Aorta (tissue), 5 donors: ENCODE results near the gene DUSP10. TPM values are rescaled to one million over a fixed set of nuclear protein-coding genes. Genes with fewer than 3 reads are reported as not detected.

Source experiments
- ATAC-seq: fragments of 200-7000 bp; cut with Tn5 transposase; one replicate; pipeline ENCODE4 v1.9.1; 2022; ENCODE audit warnings: moderate library complexity; ENCODE audit not compliant: low FRiP score
- DNase-seq, 2 donors: peaks; one replicate each; pipeline ENCODE4 v3.0.0-alpha.2; 2020
- H3K27ac ChIP-seq, 2 donors: one replicate each; pipeline ENCODE4 v1.5.1; 2013; ENCODE audit warnings: low read length in 2 of 2, mild to moderate bottlenecking in 2 of 2, moderate library complexity in 2 of 2, control low read depth in 1 of 2, inconsistent platforms in 1 of 2, low read depth in 1 of 2
- H3K27me3 ChIP-seq, 2 donors: one replicate each; pipeline ENCODE4 v1.6.1; 2013; ENCODE audit warnings: control low read depth in 1 of 2, low read length in 1 of 2, mild to moderate bottlenecking in 1 of 2, moderate library complexity in 1 of 2; ENCODE audit not compliant: insufficient read depth in 2 of 2, control insufficient read depth in 1 of 2
- H3K36me3 ChIP-seq, 2 donors: one replicate each; pipeline ENCODE4 v1.6.1; 2013; ENCODE audit warnings: control low read depth in 1 of 2, low read length in 1 of 2, mild to moderate bottlenecking in 1 of 2; ENCODE audit not compliant: insufficient read depth in 2 of 2, control insufficient read depth in 1 of 2
- H3K4me1 ChIP-seq, 2 donors: one replicate each; pipeline ENCODE4 v1.6.1; 2013; ENCODE audit warnings: low read length in 2 of 2, control low read depth in 1 of 2, mild to moderate bottlenecking in 1 of 2, moderate library complexity in 1 of 2; ENCODE audit not compliant: insufficient read depth in 2 of 2, control insufficient read depth in 1 of 2
- H3K4me3 ChIP-seq, 2 donors: one replicate each; pipeline ENCODE4 v1.5.1; 2013; ENCODE audit warnings: low read length in 2 of 2, control low read depth in 1 of 2, mild to moderate bottlenecking in 1 of 2
- H3K9me3 ChIP-seq: one replicate; pipeline ENCODE4 v1.6.1; 2013; ENCODE audit warnings: mild to moderate bottlenecking, low read length; ENCODE audit not compliant: control insufficient read depth
- WGBS, 2 donors: extraction: QIAGEN DNeasy Blood & Tissue Kit; methylation state at CpG; one replicate each; pipeline ENCODE4 v1.1.7; 2013; 5-methylcytosine and 5-hydroxymethylcytosine counted together
- intact Hi-C, 2 donors: fragments of 100-400 bp; cut with DNase I; formaldehyde crosslinking; loops; one replicate each; pipeline versions ENCODE4 v1.14.2 to v1.15.0; 2022
- polyA plus RNA-seq, 2 donors: library from polyadenylated mRNA; stranded (reverse); fragments of 200-250 nt; gene quantifications; one replicate each; pipeline ENCODE4 v1.2.3, GENCODE V29; 2013
- total RNA-seq, 2 donors: library from RNA; stranded (reverse); fragmentation: NEBNext Ultra II Directional; extraction: Animal tissue kit (Norgen Biotek cat#: 25700); gene quantifications; one replicate each; pipeline ENCODE4 v1.2.1, GENCODE V29; 2021
- donor health status: healthy with polysubstance abuse.
- donor health status: Bipolar disorder and iron deficiency.
- donor health status: DM: no; HTN: no; CAD: no.
- donor health status: DM: no; HTN: no; CAD: no.
- donor health status: DM: yes; HTN: yes; CAD: no.

DUSP10 gene
- total and polyA plus RNA-seq, 4 donors, result 0.33 to 5.4 (median 4.8) TPM

- ATAC-seq, result no peak
Measured at GRCh38 chr1:221773383-221773782, 31.5 kb upstream of the DUSP10 start.

DNA sequence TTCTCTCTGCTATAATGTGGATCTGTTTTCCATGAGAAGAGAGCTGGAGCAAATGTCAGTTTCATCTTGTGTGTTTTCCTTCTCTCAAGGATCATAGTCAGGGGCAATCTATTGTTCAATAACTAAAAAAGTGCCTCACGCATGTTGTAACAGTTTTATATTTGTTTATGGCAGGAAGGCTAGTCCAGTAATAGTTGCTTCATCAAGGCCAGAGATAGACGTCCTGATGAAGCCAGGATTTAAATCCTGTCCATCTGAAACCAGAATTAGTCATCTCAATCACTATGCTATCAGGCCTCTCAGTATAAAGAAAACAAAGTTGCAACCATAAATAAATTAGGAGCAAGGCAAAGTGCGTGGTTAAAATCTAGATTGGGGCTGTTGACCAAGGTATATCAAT is 30.2 kb upstream of the DUSP10 start:
- intact Hi-C loops, result no loop called here
- no peak for DNase-seq
- H3K36me3 ChIP-seq, result no peaks in the 10 kb centered on the region
- 59 to 67% methylated on average over 3 of the region's 3 CpGs for WGBS, 2 donors
- H3K4me1 ChIP-seq, result no peaks in the 10 kb centered on the region
- H3K4me3 ChIP-seq, result no peak overlapping the region
- H3K9me3 ChIP-seq, result no peaks in the 10 kb centered on the region
- ATAC-seq, result no peak
- no peaks in the 10 kb centered on the region for H3K27me3 ChIP-seq
- H3K27ac ChIP-seq, result no peak overlapping the region

More at GRCh38 chr1:221773383-221773782, 31.5 kb upstream of the DUSP10 start:
- no peaks in the 10 kb centered on the region for H3K4me1 ChIP-seq
- no peaks in the 10 kb centered on the region for H3K36me3 ChIP-seq
- no peak overlapping the region for H3K4me3 ChIP-seq
- H3K27me3 ChIP-seq, result no peaks in the 10 kb centered on the region
- intact Hi-C loops, result no loop called here
- no peaks in the 10 kb centered on the region for H3K9me3 ChIP-seq
- DNase-seq, result no peak
- no peak overlapping the region for H3K27ac ChIP-seq
- 84 to 93% methylated on average over 2 of the region's 2 CpGs for WGBS, 2 donors

GRCh38 chr1:221768444-221769066 is 26.7 kb upstream of the DUSP10 start:
- Histone ChIP-seq H3K4me3 (no peak overlapping the region), H3K9me3 (no peaks in the 10 kb centered on the region), H3K27me3 (no peaks in the 10 kb centered on the region), H3K4me1 (no peaks in the 10 kb centered on the region), H3K36me3 (no peaks in the 10 kb centered on the region), H3K27ac (no peak overlapping the region)
- intact Hi-C loops, result no loop called here
- WGBS, 2 donors, result 56 to 57% methylated on average over 5 of the region's 5 CpGs
- DNase-seq, result no peak
- ATAC-seq, result no peak

- Histone ChIP-seq H3K4me1 (no peaks in the 10 kb centered on the region), H3K27me3 (no peaks in the 10 kb centered on the region), H3K9me3 (no peaks in the 10 kb centered on the region), H3K36me3 (no peaks in the 10 kb centered on the region), H3K27ac (no peak overlapping the region), H3K4me3 (no peak overlapping the region)
- WGBS, 2 donors, result 7 to 18% methylated on average over 1 of the region's 1 CpG
- ATAC-seq (no peak), DNase-seq (no peak)
- intact Hi-C loops, result no loop called here
Measured at GRCh38 chr1:221766210-221766609, 24.3 kb upstream of the DUSP10 start.

GRCh38 chr1:221765527-221765926 is 23.6 kb upstream of the DUSP10 start:
- H3K27me3 ChIP-seq, result no peaks in the 10 kb centered on the region
- 23 to 27% methylated on average over 2 of the region's 2 CpGs for WGBS, 2 donors
- no peak overlapping the region for H3K4me3 ChIP-seq
- DNase-seq, result no peak
- H3K27ac ChIP-seq, result no peak overlapping the region
- no peaks in the 10 kb centered on the region for H3K4me1 ChIP-seq
- intact Hi-C loops, result no loop called here
- H3K9me3 ChIP-seq, result no peaks in the 10 kb centered on the region
- no peak for ATAC-seq
- no peaks in the 10 kb centered on the region for H3K36me3 ChIP-seq

DNA sequence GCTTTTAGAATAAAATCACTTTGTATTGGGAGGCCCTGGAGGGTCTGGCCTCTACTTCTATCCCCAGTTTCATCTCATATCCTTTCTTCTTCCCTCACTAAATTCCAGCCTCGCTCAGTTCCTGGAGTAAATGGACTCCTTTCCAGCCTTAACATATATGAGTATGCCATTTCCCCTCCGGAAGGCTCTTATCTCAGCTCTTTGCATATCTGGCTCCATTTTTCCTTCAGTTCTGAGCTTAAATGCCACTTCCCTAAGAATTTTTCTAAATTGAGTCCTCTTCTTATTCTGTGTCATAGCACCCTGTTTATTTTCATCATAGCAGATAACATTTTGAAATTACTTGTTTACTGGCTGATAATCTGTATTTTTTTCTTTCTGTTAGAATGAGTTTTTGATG is 20.2 kb upstream of the DUSP10 start:
- WGBS, 2 donors, result 67 to 74% methylated on average over 2 of the region's 2 CpGs
- no peak overlapping the region for H3K4me3 ChIP-seq

GRCh38 chr1:221761354-221762002 is 19.6 kb upstream of the DUSP10 start:
- Histone ChIP-seq H3K4me1 (no peaks in the 10 kb centered on the region), H3K36me3 (no peaks in the 10 kb centered on the region), H3K4me3 (no peak overlapping the region), H3K27ac (no peak overlapping the region), H3K9me3 (no peaks in the 10 kb centered on the region), H3K27me3 (no peaks in the 10 kb centered on the region)
- DNase-seq (no peak), ATAC-seq (no peak)
- 47 to 49% methylated on average over 4 of the region's 4 CpGs for WGBS, 2 donors
- intact Hi-C loops, result no loop called here

More for the DNA sequence above, 20.2 kb upstream of the DUSP10 start:
- no peaks in the 10 kb centered on the region for H3K27me3 ChIP-seq
- no peaks in the 10 kb centered on the region for H3K4me1 ChIP-seq
- DNase-seq (no peak), ATAC-seq (no peak)
- no peak overlapping the region for H3K27ac ChIP-seq
- no peaks in the 10 kb centered on the region for H3K36me3 ChIP-seq
- no peaks in the 10 kb centered on the region for H3K9me3 ChIP-seq
- intact Hi-C loops, result no loop called here

- intact Hi-C loops, result no loop called here
- 66 to 78% methylated on average over 3 of the region's 3 CpGs for WGBS, 2 donors
- Histone ChIP-seq H3K9me3 (no peaks in the 10 kb centered on the region), H3K4me1 (no peaks in the 10 kb centered on the region), H3K27me3 (no peaks in the 10 kb centered on the region), H3K27ac (no peak overlapping the region), H3K36me3 (no peaks in the 10 kb centered on the region), H3K4me3 (no peak overlapping the region)
- no peak for DNase-seq
- no peak for ATAC-seq
Measured at GRCh38 chr1:221760911-221761310, 19.0 kb upstream of the DUSP10 start.

DNA sequence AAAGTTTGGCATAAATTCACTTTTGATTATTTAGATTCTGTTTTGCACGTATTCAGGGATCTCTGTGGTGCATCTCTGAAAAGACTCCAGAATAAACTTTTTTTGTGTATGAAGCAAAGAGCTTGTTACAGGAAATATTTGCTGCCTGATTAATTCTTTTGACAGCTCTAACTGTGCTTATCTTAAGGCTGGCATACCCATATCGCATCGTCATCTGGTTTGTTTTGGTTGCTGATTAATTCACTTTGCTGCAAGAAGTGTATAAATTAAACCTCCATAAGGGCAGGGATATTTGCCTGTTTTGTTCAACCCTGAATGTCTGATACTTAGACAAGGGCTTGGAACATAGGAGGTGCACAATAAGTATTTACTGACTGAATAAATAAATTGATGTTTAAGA is 17.5 kb upstream of the DUSP10 start:
- DNase-seq (no peak), ATAC-seq (no peak)
- 6 to 9% methylated on average over 3 of the region's 3 CpGs for WGBS, 2 donors
- H3K27ac ChIP-seq, result no peak overlapping the region
- H3K4me3 ChIP-seq, result no peak overlapping the region
- no peaks in the 10 kb centered on the region for H3K27me3 ChIP-seq
- H3K9me3 ChIP-seq, result no peaks in the 10 kb centered on the region
- intact Hi-C loops, result no loop called here
- no peaks in the 10 kb centered on the region for H3K36me3 ChIP-seq
- H3K4me1 ChIP-seq, result no peaks in the 10 kb centered on the region
